Embryonic facial prominence (tissue), 1 donor: ENCODE results near the gene NDUFA8.

Source experiments
- DNase-seq: peaks from one replicate; pipeline ENCODE4 v3.0.0-alpha.2; 2016; ENCODE audit errors: extremely low spot score

The NDUFA8 gene

GRCh38 chr9:122159026-122159924 lies at the start of gene NDUFA8, which contains the start of gene MORN5:
Gene NDUFA8 (minus strand): TSS chr9:122159779. CDS start chr9:122159677, 102 bp downstream.
Gene MORN5 (plus strand): TSS chr9:122159908. CDS start chr9:122159973, 65 bp downstream.
- peak; percentile 95 for DNase-seq

GRCh38 chr9:122207096-122207495 lies 47.5 kb upstream of the NDUFA8 start:
- no peak for DNase-seq

GRCh38 chr9:122206118-122207046 lies 46.8 kb upstream of the NDUFA8 start:
- DNase-seq, result no peak

GRCh38 chr9:122205176-122205575 lies 45.6 kb upstream of the NDUFA8 start:
- DNase-seq, result no peak

GRCh38 chr9:122204491-122204890 lies 44.9 kb upstream of the NDUFA8 start:
- no peak for DNase-seq

GRCh38 chr9:122204055-122204454 lies 44.5 kb upstream of the NDUFA8 start:
- no peak for DNase-seq

GRCh38 chr9:122202111-122202510 lies 42.5 kb upstream of the NDUFA8 start:
- no peak for DNase-seq

GRCh38 chr9:122201641-122202040 lies 42.1 kb upstream of the NDUFA8 start:
- no peak for DNase-seq

GRCh38 chr9:122200960-122201595 lies 41.5 kb upstream of the NDUFA8 start:
- DNase-seq, result no peak

GRCh38 chr9:122197882-122198281 lies 38.3 kb upstream of the NDUFA8 start:
- DNase-seq, result no peak

GRCh38 chr9:122197426-122197825 lies 37.8 kb upstream of the NDUFA8 start:
- no peak for DNase-seq

- DNase-seq, result no peak
These were observed 36.3 kb upstream of the NDUFA8 start for GRCh38 chr9:122195875-122196274.

- DNase-seq, result no peak
These were observed 34.1 kb upstream of the NDUFA8 start for GRCh38 chr9:122193651-122194050.

- no peak for DNase-seq
These were observed 33.4 kb upstream of the NDUFA8 start for GRCh38 chr9:122192914-122193525.

GRCh38 chr9:122192261-122192875 lies 32.8 kb upstream of the NDUFA8 start:
- no peak for DNase-seq

GRCh38 chr9:122191584-122191983 lies 32.0 kb upstream of the NDUFA8 start:
- DNase-seq, result no peak

GRCh38 chr9:122190597-122191381 lies 31.2 kb upstream of the NDUFA8 start:
- no peak for DNase-seq

- no peak for DNase-seq
These were observed 28.8 kb upstream of the NDUFA8 start for GRCh38 chr9:122188369-122188768.

GRCh38 chr9:122186777-122187470 lies 27.3 kb upstream of the NDUFA8 start:
- DNase-seq, result no peak

- no peak for DNase-seq
These were observed 26.7 kb upstream of the NDUFA8 start for GRCh38 chr9:122186301-122186700.
